IMR-90 (cell line): ENCODE results near the gene SDK1. TPM values are rescaled to one million over a fixed set of nuclear protein-coding genes. Genes with fewer than 3 reads are reported as not detected.
A peak's percentile ranks its signal among the peaks of the same experiment; 100 is the strongest.

ENCODE experiments used
- ATAC-seq: fragments of 200-7000 bp; cut with Tn5 transposase; 2 replicates; pipeline ENCODE4 v1.9.1; 2020; ENCODE audit warnings: low read depth, mild to moderate bottlenecking, moderate library complexity
- BruUV-seq: library from RNA; stranded (reverse); fragments of 400-500 nt; replicated peaks from 2 replicates; lab custom pipeline; 2021; lab: Mats Ljungman, UMichigan
- CTCF ChIA-PET: fragments of 300-600 bp; formaldehyde crosslinking; extraction: SDS; loops from one replicate; lab custom pipeline; 2021; ENCODE audit warnings: antibody characterized with exemption; lab: Yijun Ruan, JAX
- POLR2A ChIA-PET: fragments of 300-600 bp; sonication (Branson Sonifier 250); formaldehyde crosslinking; loops from one replicate; lab custom pipeline; 2022; ENCODE audit warnings: antibody characterized with exemption; ENCODE audit not compliant: unreplicated experiment; lab: Charles Lee
- DNase-seq: peaks from one replicate; pipeline ENCODE4 v3.0.0; 2013
- H2AFZ ChIP-seq: replicated peaks from 2 replicates; pipeline ENCODE3; 2013; ENCODE audit warnings: low read length, mild to moderate bottlenecking; ENCODE audit not compliant: poor library complexity
- H2AK5ac ChIP-seq: 2 replicates; pipeline ENCODE4 v1.6.1; 2013; ENCODE audit warnings: low read depth, low read length, inconsistent platforms
- H2AK9ac ChIP-seq: replicated peaks from 2 replicates; pipeline ENCODE3; 2013; ENCODE audit warnings: mild to moderate bottlenecking, low read depth, low read length, moderate library complexity; ENCODE audit not compliant: poor library complexity
- H2BK120ac ChIP-seq: 2 replicates; pipeline ENCODE4 v1.6.1; 2013; ENCODE audit warnings: low read depth, low read length, inconsistent platforms
- H2BK15ac ChIP-seq: 3 replicates; pipeline ENCODE4 v1.6.1; 2013; ENCODE audit warnings: low read depth, low read length, inconsistent platforms
- H2BK20ac ChIP-seq: 2 replicates; pipeline ENCODE4 v1.6.1; 2013; ENCODE audit warnings: low read depth, mild to moderate bottlenecking, inconsistent platforms, low read length, moderate library complexity
- H2BK5ac ChIP-seq: 2 replicates; pipeline ENCODE4 v1.6.1; 2013; ENCODE audit warnings: mild to moderate bottlenecking, low read depth, low read length, inconsistent platforms; ENCODE audit not compliant: poor library complexity, severe bottlenecking
- H3K14ac ChIP-seq: replicated peaks from 2 replicates; pipeline ENCODE4 v1.6.1; 2013; ENCODE audit warnings: low read depth, low read length, inconsistent platforms
- H3K18ac ChIP-seq: 2 replicates; pipeline ENCODE4 v1.6.1; 2013; ENCODE audit warnings: low read depth, low read length, control low read depth
- H3K23ac ChIP-seq: 2 replicates; pipeline ENCODE4 v1.6.1; 2013; ENCODE audit warnings: low read depth, low read length, inconsistent platforms
- H3K27ac ChIP-seq: 2 replicates; pipeline ENCODE4 v1.5.1; 2013; ENCODE audit warnings: mild to moderate bottlenecking, control low read depth, low read length; ENCODE audit not compliant: insufficient read depth
- H3K27me3 ChIP-seq: 2 replicates; pipeline ENCODE4 v1.6.1; 2013; ENCODE audit warnings: low read length; ENCODE audit not compliant: control insufficient read depth, insufficient read depth
- H3K36me3 ChIP-seq: 2 replicates; pipeline ENCODE4 v1.6.1; 2013; ENCODE audit warnings: low read length, mixed read lengths; ENCODE audit not compliant: control insufficient read depth, insufficient read depth
- H3K4ac ChIP-seq: 2 replicates; pipeline ENCODE4 v1.6.1; 2013; ENCODE audit warnings: low read depth, low read length, inconsistent platforms
- H3K4me1 ChIP-seq: 2 replicates; pipeline ENCODE4 v1.6.1; 2013; ENCODE audit warnings: low read length, mixed read lengths; ENCODE audit not compliant: control insufficient read depth, insufficient read depth
- H3K4me2 ChIP-seq: 2 replicates; pipeline ENCODE4 v1.6.1; 2013; ENCODE audit warnings: low read depth, mild to moderate bottlenecking, control low read depth, low read length, moderate library complexity
- H3K4me3 ChIP-seq: 2 replicates; pipeline ENCODE4 v1.5.1; 2013; ENCODE audit warnings: low read depth, mild to moderate bottlenecking, control low read depth, low read length, moderate library complexity; ENCODE audit not compliant: insufficient read depth
- H3K56ac ChIP-seq: 2 replicates; pipeline ENCODE4 v1.6.1; 2013; ENCODE audit warnings: low read length, inconsistent platforms; ENCODE audit not compliant: insufficient read depth; ENCODE audit errors: extremely low read depth
- H3K79me1 ChIP-seq, 2 experiments: 2 replicates each; pipeline ENCODE4 v1.6.1; 2013; ENCODE audit warnings: low read length in 2 of 2, inconsistent platforms in 1 of 2, low read depth in 1 of 2
- H3K9ac ChIP-seq: 2 replicates; pipeline ENCODE4 v1.6.1; 2013; ENCODE audit warnings: low read depth, low read length, control low read depth
- H3K9me1 ChIP-seq: 2 replicates; pipeline ENCODE4 v1.6.1; 2013; ENCODE audit warnings: low read length, inconsistent platforms; ENCODE audit not compliant: insufficient read depth
- H3K9me3 ChIP-seq: 2 replicates; pipeline ENCODE4 v1.6.1; 2013; ENCODE audit warnings: low read length; ENCODE audit not compliant: control insufficient read depth, insufficient read depth
- H4K20me1 ChIP-seq: 2 replicates; pipeline ENCODE4 v1.6.1; 2013; ENCODE audit warnings: low read length, inconsistent platforms; ENCODE audit not compliant: insufficient read depth
- H4K5ac ChIP-seq: 2 replicates; pipeline ENCODE4 v1.6.1; 2013; ENCODE audit warnings: mild to moderate bottlenecking, low read depth, low read length, control low read depth
- H4K8ac ChIP-seq, 2 experiments: 2 replicates each; pipeline ENCODE4 v1.6.1; 2013; ENCODE audit warnings: low read depth in 2 of 2, low read length in 2 of 2, control low read depth in 1 of 2, inconsistent platforms in 1 of 2
- H4K91ac ChIP-seq: 2 replicates; pipeline ENCODE4 v1.6.1; 2013; ENCODE audit warnings: low read depth, low read length, inconsistent platforms; ENCODE audit not compliant: insufficient read depth
- BHLHE40 ChIP-seq: fragments of 150-350 bp; IDR thresholded peaks from 2 replicates; pipeline ENCODE4 v1.6.1; 2016; ENCODE audit warnings: mild to moderate bottlenecking, low read depth, low read length
- SMC3 ChIP-seq: fragments of 150-350 bp; IDR thresholded peaks from 2 replicates; pipeline ENCODE4 v1.6.1; 2016; ENCODE audit warnings: low read depth, mild to moderate bottlenecking, antibody characterized with exemption, low read length, moderate library complexity
- WGBS, 2 experiments: methylation state at CpG; one replicate each; pipeline versions ENCODE4 v1.1.5 to v1.1.7; 2013; ENCODE audit warnings: missing lambda C conversion rate in 2 of 2; ENCODE audit not compliant: insufficient read length in 1 of 2; ENCODE audit errors: extremely low coverage in 2 of 2; 5-methylcytosine and 5-hydroxymethylcytosine counted together
- dilution Hi-C: fragments of 300-500 bp; cut with HindIII; formaldehyde crosslinking; loops from one replicate; pipeline ENCODE4 v1.14.3; 2018; ENCODE audit warnings: low sequenced_read_pairs; ENCODE audit not compliant: unreplicated experiment
- in situ Hi-C: fragments of 300-500 bp; cut with MboI; formaldehyde crosslinking; loops from 3 replicates; pipeline ENCODE4 v1.14.3; 2019; ENCODE audit warnings: low sequenced_read_pairs, inconsistent platforms, mixed read lengths
- intact Hi-C: fragments of 100-400 bp; cut with micrococcal nuclease; formaldehyde crosslinking; loops from 2 replicates; pipeline ENCODE4 v1.10.0; 2022
- polyA plus RNA-seq, 3 experiments: library from polyadenylated mRNA; depleted of rRNA; stranded (reverse); fragments of >200 nt; gene quantifications; 2 replicates each; pipeline ENCODE4 v1.2.3, GENCODE V29; 2012; ENCODE audit warnings: low replicate concordance in 1 of 3
- total RNA-seq: library from RNA; depleted of rRNA; stranded (reverse); fragments of >200 nt; gene quantifications from 2 replicates; pipeline ENCODE4 v1.2.3, GENCODE V29; 2012

The SDK1 gene
- total and polyA plus RNA-seq, 2 of the 4 experiments (the other 2 are of a cell fraction) = 1.5 to 1.6 TPM

DNA sequence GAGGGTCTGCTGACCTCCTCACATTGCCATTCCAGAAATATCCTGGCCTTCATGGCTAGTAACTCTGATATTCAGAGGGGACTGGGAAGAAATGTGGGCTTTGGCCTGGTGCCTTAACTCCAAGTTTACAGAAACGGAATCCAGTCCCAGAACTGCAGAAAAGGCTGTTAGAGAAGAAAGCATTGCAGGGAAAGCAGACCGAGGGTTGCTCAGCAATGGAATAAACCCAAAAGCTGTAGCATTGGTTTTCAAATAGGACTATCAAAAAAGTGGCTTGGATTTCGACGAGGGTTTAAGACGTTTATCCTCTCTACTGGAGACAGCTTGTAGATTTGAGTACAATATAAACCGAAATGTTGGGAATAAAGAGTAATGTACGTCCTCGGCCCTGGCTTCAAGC is 955.2 kb downstream of the SDK1 start:
- TF ChIP-seq SMC3 = no peak
- TF ChIP-seq BHLHE40 = no peak
- no peak for ATAC-seq
- Histone ChIP-seq H3K18ac (no peak overlapping the region; the same call in 1 of the 2 replicates), H3K36me3 (no peaks in the 10 kb centered on the region), H2BK120ac (no peak overlapping the region), H3K4me1 (no peaks in the 10 kb centered on the region; the same call in 1 of the 2 replicates), H4K8ac (no peak overlapping the region), H4K20me1 (no peaks in the 10 kb centered on the region), H3K9me3 (peaks cover 11% of the 10 kb centered on the region), H2AK9ac (no peak overlapping the region), H3K27me3 (no peaks in the 10 kb centered on the region), H2AFZ (no peak overlapping the region), H3K27ac (peak overlapping the region; percentile 14; the same call in 1 of the 2 replicates), H2BK20ac (no peak overlapping the region), H3K4ac (no peak overlapping the region), H4K91ac (no peak overlapping the region), H3K4me2 (no peak overlapping the region; the same call in 1 of the 2 replicates), H3K9ac (no peak overlapping the region), H3K23ac (no peak overlapping the region), H3K14ac (no peak overlapping the region), H3K56ac (no peak overlapping the region), H3K9me1 (no peaks in the 10 kb centered on the region), H3K79me1 (no peaks in the 10 kb centered on the region), H2BK5ac (no peak overlapping the region), H4K5ac (no peak overlapping the region), H2BK15ac (no peak overlapping the region), H2AK5ac (no peak overlapping the region), H3K4me3 (no peak overlapping the region)
- CTCF ChIA-PET = no interaction called here
- dilution Hi-C loops = no loop called here
- POLR2A ChIA-PET = no interaction called here
- in situ Hi-C loops = no loop called here
- no peak for DNase-seq
- no TSS peak for BruUV-seq
- 0% methylated on average over 1 of the region's 8 CpGs; no CpG with 5 or more reads in 1 of the 2 experiments for WGBS, 2 experiments
- intact Hi-C loops = no loop called here
